ENCODE measurements around the gene HOXC13.

The HOXC13 gene

GRCh38 chr12:53949631-53950436, 11.2 kb downstream of the HOXC13 start:
- no peak overlapping the region for H3K9ac ChIP-seq (ENCODE audit: low read depth, low read length)
- TF ChIP-seq EZH2 (IDR thresholded peaks at IDR 0.05; ENCODE audit: borderline replicate concordance, low read depth, low read length, severe bottlenecking) = no peak
- TF ChIP-seq, protein P1, sequence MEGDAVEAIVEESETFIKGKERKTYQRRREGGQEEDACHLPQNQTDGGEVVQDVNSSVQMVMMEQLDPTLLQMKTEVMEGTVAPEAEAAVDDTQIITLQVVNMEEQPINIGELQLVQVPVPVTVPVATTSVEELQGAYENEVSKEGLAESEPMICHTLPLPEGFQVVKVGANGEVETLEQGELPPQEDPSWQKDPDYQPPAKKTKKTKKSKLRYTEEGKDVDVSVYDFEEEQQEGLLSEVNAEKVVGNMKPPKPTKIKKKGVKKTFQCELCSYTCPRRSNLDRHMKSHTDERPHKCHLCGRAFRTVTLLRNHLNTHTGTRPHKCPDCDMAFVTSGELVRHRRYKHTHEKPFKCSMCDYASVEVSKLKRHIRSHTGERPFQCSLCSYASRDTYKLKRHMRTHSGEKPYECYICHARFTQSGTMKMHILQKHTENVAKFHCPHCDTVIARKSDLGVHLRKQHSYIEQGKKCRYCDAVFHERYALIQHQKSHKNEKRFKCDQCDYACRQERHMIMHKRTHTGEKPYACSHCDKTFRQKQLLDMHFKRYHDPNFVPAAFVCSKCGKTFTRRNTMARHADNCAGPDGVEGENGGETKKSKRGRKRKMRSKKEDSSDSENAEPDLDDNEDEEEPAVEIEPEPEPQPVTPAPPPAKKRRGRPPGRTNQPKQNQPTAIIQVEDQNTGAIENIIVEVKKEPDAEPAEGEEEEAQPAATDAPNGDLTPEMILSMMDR (IDR thresholded peaks at IDR 0.05; ENCODE audit: borderline replicate concordance, extremely low read depth, low read length, poor library complexity, severe bottlenecking) = no peak
- ATAC-seq (ENCODE audit: insufficient read depth, low read depth) (no peak), DNase-seq (no peak)
- H3K27me3 ChIP-seq (ENCODE audit: insufficient read depth, low read length, poor library complexity) = peaks cover 75% of the 10 kb centered on the region
- H3K27ac ChIP-seq (ENCODE audit: low read length) = no peak overlapping the region
- no peaks in the 10 kb centered on the region for H3K9me3 ChIP-seq (ENCODE audit: insufficient read depth, low read length, severe bottlenecking)
- no peak overlapping the region for H2AFZ ChIP-seq (ENCODE audit: low read depth, low read length)
- H3K4me1 ChIP-seq (ENCODE audit: insufficient read depth, low read length) = no peaks in the 10 kb centered on the region
- no peak overlapping the region for H3K4me2 ChIP-seq (ENCODE audit: insufficient read depth, low read length)
- no peaks in the 10 kb centered on the region for H3K36me3 ChIP-seq (ENCODE audit: insufficient read depth, low read length)
- no peaks in the 10 kb centered on the region for H4K20me1 ChIP-seq (ENCODE audit: insufficient read depth, low read length)
- no peak overlapping the region for H3K4me3 ChIP-seq (ENCODE audit: low read depth in 1 of 2, low read length in 2 of 2)
- H3K79me2 ChIP-seq (ENCODE audit: insufficient read depth, low read length) = no peaks in the 10 kb centered on the region

DNA sequence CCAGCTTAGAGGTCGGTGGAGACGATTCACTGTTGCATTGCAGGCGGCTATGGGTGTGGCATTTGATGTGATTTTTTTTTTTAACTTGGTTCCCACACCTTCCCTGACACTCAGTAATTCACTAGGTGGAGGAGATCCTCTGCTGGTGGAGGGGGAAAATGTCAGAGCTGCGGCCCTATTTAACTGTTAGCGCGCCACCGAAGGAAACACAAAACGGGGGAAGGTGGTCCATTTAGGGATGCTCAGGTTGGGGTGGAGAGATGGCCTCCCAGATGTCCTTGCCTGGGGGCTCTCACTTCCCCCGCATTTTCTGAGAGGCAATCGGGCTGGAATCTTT, 11.8 kb downstream of the HOXC13 start:
- Histone ChIP-seq H3K27ac (ENCODE audit: low read length) (no peak overlapping the region), H3K4me2 (ENCODE audit: insufficient read depth, low read length) (no peak overlapping the region), H3K4me3 (ENCODE audit: low read depth in 1 of 2, low read length in 2 of 2) (no peak overlapping the region), H3K9me3 (ENCODE audit: insufficient read depth, low read length, severe bottlenecking) (no peaks in the 10 kb centered on the region), H3K9ac (ENCODE audit: low read depth, low read length) (no peak overlapping the region), H3K27me3 (ENCODE audit: insufficient read depth, low read length, poor library complexity) (peaks cover 70% of the 10 kb centered on the region), H3K4me1 (ENCODE audit: insufficient read depth, low read length) (no peaks in the 10 kb centered on the region), H4K20me1 (ENCODE audit: insufficient read depth, low read length) (no peaks in the 10 kb centered on the region), H2AFZ (ENCODE audit: low read depth, low read length) (no peak overlapping the region), H3K79me2 (ENCODE audit: insufficient read depth, low read length) (no peaks in the 10 kb centered on the region), H3K36me3 (ENCODE audit: insufficient read depth, low read length) (no peaks in the 10 kb centered on the region)
- DNase-seq = no peak
- TF ChIP-seq, protein P1 (IDR thresholded peaks at IDR 0.05; ENCODE audit: borderline replicate concordance, extremely low read depth, low read length, poor library complexity, severe bottlenecking) = no peak
- TF ChIP-seq EZH2 (IDR thresholded peaks at IDR 0.05; ENCODE audit: borderline replicate concordance, low read depth, low read length, severe bottlenecking) = no peak
- ATAC-seq (ENCODE audit: insufficient read depth, low read depth) = no peak

GRCh38 chr12:53950789-53951576, 12.4 kb downstream of the HOXC13 start:
- no peak for TF ChIP-seq EZH2 (IDR thresholded peaks at IDR 0.05; ENCODE audit: borderline replicate concordance, low read depth, low read length, severe bottlenecking)
- TF ChIP-seq, protein P1 (IDR thresholded peaks at IDR 0.05; ENCODE audit: borderline replicate concordance, extremely low read depth, low read length, poor library complexity, severe bottlenecking) = no peak
- H2AFZ ChIP-seq (ENCODE audit: low read depth, low read length) = no peak overlapping the region
- no peaks in the 10 kb centered on the region for H3K79me2 ChIP-seq (ENCODE audit: insufficient read depth, low read length)
- no peak overlapping the region for H3K4me3 ChIP-seq (ENCODE audit: low read depth in 1 of 2, low read length in 2 of 2)
- H3K4me2 ChIP-seq (ENCODE audit: insufficient read depth, low read length) = no peak overlapping the region
- H3K9ac ChIP-seq (ENCODE audit: low read depth, low read length) = no peak overlapping the region
- no peaks in the 10 kb centered on the region for H3K36me3 ChIP-seq (ENCODE audit: insufficient read depth, low read length)
- peaks cover 69% of the 10 kb centered on the region for H3K27me3 ChIP-seq (ENCODE audit: insufficient read depth, low read length, poor library complexity)
- no peaks in the 10 kb centered on the region for H3K4me1 ChIP-seq (ENCODE audit: insufficient read depth, low read length)
- H4K20me1 ChIP-seq (ENCODE audit: insufficient read depth, low read length) = no peaks in the 10 kb centered on the region
- no peak overlapping the region for H3K27ac ChIP-seq (ENCODE audit: low read length)
- DNase-seq (no peak), ATAC-seq (ENCODE audit: insufficient read depth, low read depth) (no peak)
- H3K9me3 ChIP-seq (ENCODE audit: insufficient read depth, low read length, severe bottlenecking) = no peaks in the 10 kb centered on the region
